Measurements from ENCODE around the gene APLNR. TPM values are rescaled to one million over a fixed set of nuclear protein-coding genes. Genes with fewer than 3 reads are reported as not detected.
A peak's percentile ranks its signal among the peaks of the same experiment; 100 is the strongest.

Gene APLNR
- total and polyA plus RNA-seq, 2 of the 8 experiments (the other 6 are each of a cell fraction or from before 2014, with no cell fraction given) = 0.80 TPM; not detected in 1

- ChIA-PET CTCF (ENCODE audit: partially characterized antibody) (interaction anchor here (0.6 to 3.0 kb wide), 7 partner anchors 9 to 287 kb away, joined by 3 to 23 read pairs (median 3); no protein-coding TSS in a partner anchor), POLR2A (ENCODE audit: partially characterized antibody) (no interaction called here)
- Histone ChIP-seq H2AFZ (ENCODE audit: low read length) (no peak overlapping the region), H2AK5ac (ENCODE audit: low read depth, low read length) (no peak overlapping the region), H4K8ac (ENCODE audit: extremely low read depth, insufficient read depth, low read length) (no peak overlapping the region), H2BK12ac (ENCODE audit: low read depth, low read length) (peak overlapping the region; percentile 81; the same call in 1 of the 2 replicates), H3K9ac (replicated peaks in 1 of 4; ENCODE audit: extremely low read depth in 1 of 4, low read depth in 3 of 4, low read length in 3 of 4) (no peak overlapping the region), H3K18ac (ENCODE audit: extremely low read depth, low read length) (no peak overlapping the region; the same call in 1 of the 2 replicates), H4K5ac (ENCODE audit: insufficient read length, low read depth, low read length) (no peak overlapping the region), H3K56ac (replicated peaks; ENCODE audit: insufficient read length, low read depth, low read length) (no peak overlapping the region), H3K4me1 (replicated peaks in 1 of 4; ENCODE audit: control insufficient read depth in 3 of 4, insufficient read depth in 4 of 4, low read length in 3 of 4) (peaks cover 3 to 19% (median 15%) of the 10 kb centered on the region in 4 experiments; a peak in 6 of 7 replicates), H2BK5ac (ENCODE audit: low read depth, low read length) (peak overlapping the region; percentile 18; the same call in 1 of the 2 replicates), H2BK15ac (ENCODE audit: low read length) (no peak overlapping the region; the same call in 1 of the 2 replicates), H3K36me3 (ENCODE audit: control insufficient read depth in 2 of 4, insufficient read depth in 4 of 4, low read length in 3 of 4) (no peaks in the 10 kb centered on the region), H3K9me3 (ENCODE audit: insufficient read depth in 2 of 2, low read depth in 1 of 2, low read length in 1 of 2) (no peaks in the 10 kb centered on the region), H3K4ac (replicated peaks; ENCODE audit: insufficient read length, low read depth, low read length) (no peak overlapping the region), H4K91ac (replicated peaks; ENCODE audit: insufficient read length, low read length) (peak overlapping the region; percentile 72), H3K23me2 (ENCODE audit: low read depth, low read length) (no peaks in the 10 kb centered on the region; the same call in 1 of the 2 replicates), H3K79me2 (ENCODE audit: control insufficient read depth in 1 of 2, insufficient read depth in 2 of 2, low read length in 2 of 2) (no peaks in the 10 kb centered on the region), H3K27me3 (replicated peaks in 1 of 4; ENCODE audit: control insufficient read depth in 3 of 4, extremely low read depth in 1 of 4, insufficient read depth in 3 of 4, low read length in 3 of 4) (no peaks in the 10 kb centered on the region), H3K4me2 (ENCODE audit: insufficient read depth in 1 of 2, low read depth in 2 of 2, low read length in 2 of 2) (no peak overlapping the region), H4K20me1 (replicated peaks in 1 of 2; ENCODE audit: control insufficient read depth in 1 of 2, insufficient read depth in 2 of 2, low read length in 2 of 2) (no peaks in the 10 kb centered on the region), H2BK20ac (ENCODE audit: low read length) (peak overlapping the region; percentile 67; the same call in 1 of the 2 replicates), H3K23ac (ENCODE audit: insufficient read length) (no peak overlapping the region), H3K14ac (ENCODE audit: insufficient read length) (no peak overlapping the region), H3K4me3 (ENCODE audit: extremely low read depth in 1 of 4, insufficient read depth in 2 of 4, low read depth in 3 of 4, low read length in 4 of 4) (no peak overlapping the region), H2BK120ac (replicated peaks; ENCODE audit: low read depth, low read length) (no peak overlapping the region), H3K79me1 (ENCODE audit: low read depth, low read length) (no peaks in the 10 kb centered on the region), H3K27ac (ENCODE audit: low read depth, low read length) (no peak overlapping the region)
- TF ChIP-seq CREB1 (IDR thresholded peaks at IDR 0.05) (no peak), EGR1 (IDR thresholded peaks at IDR 0.05; ENCODE audit: borderline replicate concordance, low read depth, low read length) (no peak), KDM5A (IDR thresholded peaks at IDR 0.05; ENCODE audit: low read length) (no peak), NRF1 (IDR thresholded peaks at IDR 0.05; ENCODE audit: low read depth, low read length) (no peak), POU5F1 (IDR thresholded peaks at IDR 0.05; ENCODE audit: low read depth, low read length) (no peak)
- DNase-seq (ENCODE audit: low read depth in 1 of 2, low spot score in 2 of 2) (no peak), FAIRE-seq (no peak)
- WGBS, 2 experiments (ENCODE audit: extremely low coverage in 1 of 2, insufficient coverage in 1 of 2, insufficient read length in 1 of 2, insufficient replicate concordance in 2 of 2, low coverage in 1 of 2, low lambda C conversion rate in 2 of 2, missing lambda C conversion rate in 1 of 2) = 92% methylated on average over 6 of the region's 6 CpGs; no CpG with 5 or more reads in 1 of the 2 experiments
Measured at GRCh38 chr11:57207168-57207567, 29.9 kb downstream of the APLNR start.
